C4-2B (cell line): ENCODE measurements around the gene IL18RAP.

Experiments
- ZFX ChIP-seq: fragments of 450-650 bp; IDR thresholded peaks from 2 replicates; pipeline ENCODE4 v1.6.1; 2017
- TF ChIP-seq, protein P1 (sequence below): fragments of 450-650 bp; conservative IDR thresholded peaks from 2 replicates; pipeline ENCODE4 v1.5.1; 2017; ENCODE audit warnings: mild to moderate bottlenecking

DNA sequence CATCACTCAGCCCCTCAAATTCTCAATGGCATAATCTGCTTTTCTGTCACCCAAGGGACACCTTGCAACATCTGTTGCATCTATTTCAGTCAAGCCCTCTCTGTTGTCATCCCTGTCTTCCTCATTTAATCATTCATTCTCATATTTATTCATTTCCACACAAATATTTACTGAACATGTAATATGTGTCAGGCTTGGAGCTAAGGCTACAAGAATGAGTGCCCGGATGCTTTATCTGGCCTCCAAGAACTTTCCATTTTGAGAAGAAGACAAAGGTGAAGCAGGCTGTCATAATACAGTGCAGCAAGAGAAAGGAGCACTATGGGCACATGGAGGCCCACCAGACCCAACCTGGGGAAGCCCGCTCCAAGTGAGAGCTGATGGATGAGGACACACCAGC is 15.6 kb downstream of the IL18RAP start:
- TF ChIP-seq, protein P1, sequence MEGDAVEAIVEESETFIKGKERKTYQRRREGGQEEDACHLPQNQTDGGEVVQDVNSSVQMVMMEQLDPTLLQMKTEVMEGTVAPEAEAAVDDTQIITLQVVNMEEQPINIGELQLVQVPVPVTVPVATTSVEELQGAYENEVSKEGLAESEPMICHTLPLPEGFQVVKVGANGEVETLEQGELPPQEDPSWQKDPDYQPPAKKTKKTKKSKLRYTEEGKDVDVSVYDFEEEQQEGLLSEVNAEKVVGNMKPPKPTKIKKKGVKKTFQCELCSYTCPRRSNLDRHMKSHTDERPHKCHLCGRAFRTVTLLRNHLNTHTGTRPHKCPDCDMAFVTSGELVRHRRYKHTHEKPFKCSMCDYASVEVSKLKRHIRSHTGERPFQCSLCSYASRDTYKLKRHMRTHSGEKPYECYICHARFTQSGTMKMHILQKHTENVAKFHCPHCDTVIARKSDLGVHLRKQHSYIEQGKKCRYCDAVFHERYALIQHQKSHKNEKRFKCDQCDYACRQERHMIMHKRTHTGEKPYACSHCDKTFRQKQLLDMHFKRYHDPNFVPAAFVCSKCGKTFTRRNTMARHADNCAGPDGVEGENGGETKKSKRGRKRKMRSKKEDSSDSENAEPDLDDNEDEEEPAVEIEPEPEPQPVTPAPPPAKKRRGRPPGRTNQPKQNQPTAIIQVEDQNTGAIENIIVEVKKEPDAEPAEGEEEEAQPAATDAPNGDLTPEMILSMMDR: no peak
- no peak for TF ChIP-seq ZFX
